HG03025 (cell line): Measurements from ENCODE around the gene USP15.
"Not testable (repeated sequence)": the region's sequence is repeated elsewhere in the genome, so short reads cannot be mapped to it uniquely, and the experiment has no call there.

Source experiments
- ATAC-seq: cut with Tn5 transposase; IDR thresholded peaks from one replicate; pipeline ENCODE4 v1.9.1; 2021; ENCODE audit warnings: mild to moderate bottlenecking, moderate library complexity; ENCODE audit not compliant: unreplicated experiment, low FRiP score

USP15 gene

DNA sequence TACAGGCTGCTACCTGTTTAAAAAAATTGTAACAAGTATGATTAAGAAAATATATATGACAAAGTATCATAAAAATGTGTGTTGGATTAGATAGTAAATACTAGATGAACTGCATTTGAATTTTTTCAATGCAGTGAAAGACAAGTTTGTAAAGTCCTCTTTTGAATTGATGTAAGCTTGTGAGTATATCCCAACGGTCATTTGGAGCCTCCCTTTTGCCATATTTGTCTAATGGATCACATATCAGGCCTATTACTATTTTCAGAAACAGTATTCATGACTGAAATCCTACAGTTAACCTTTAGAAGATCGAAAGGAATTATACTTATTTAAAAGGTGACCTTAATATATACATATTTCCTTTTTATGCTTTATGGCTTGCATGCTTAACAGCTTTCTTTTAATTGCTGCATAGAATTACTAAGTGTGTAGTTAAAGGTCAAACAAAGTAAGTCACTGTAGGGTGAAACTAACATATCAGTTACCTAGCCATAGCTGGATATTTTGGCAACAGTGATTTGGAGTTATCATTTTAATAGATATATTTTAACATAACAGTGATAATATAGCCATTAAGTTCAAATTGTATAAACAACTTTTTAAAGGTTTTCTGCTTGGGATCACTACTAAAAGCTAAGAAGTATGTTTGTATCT lies 53.6 kb downstream of the USP15 start:
- ATAC-seq = no peak

DNA sequence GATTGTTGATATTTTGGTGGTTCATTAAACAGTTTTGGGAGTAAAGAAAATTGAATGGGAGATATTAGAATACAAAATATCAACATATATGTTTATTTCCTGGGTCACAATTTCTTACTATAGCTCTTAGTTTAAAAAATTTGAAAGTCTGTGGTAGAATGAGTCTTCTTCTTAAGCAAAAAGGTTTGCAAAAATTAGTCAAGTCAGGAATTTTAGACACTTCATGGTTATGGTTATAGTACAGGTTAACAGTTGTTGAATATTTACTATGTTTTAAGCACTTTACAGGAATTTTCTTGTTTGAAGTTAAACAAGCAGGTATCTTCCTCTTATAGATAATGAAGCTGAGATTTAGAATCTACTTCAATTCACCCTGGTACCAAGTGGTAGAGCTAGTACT lies 56.8 kb downstream of the USP15 start:
- no peak for ATAC-seq

DNA sequence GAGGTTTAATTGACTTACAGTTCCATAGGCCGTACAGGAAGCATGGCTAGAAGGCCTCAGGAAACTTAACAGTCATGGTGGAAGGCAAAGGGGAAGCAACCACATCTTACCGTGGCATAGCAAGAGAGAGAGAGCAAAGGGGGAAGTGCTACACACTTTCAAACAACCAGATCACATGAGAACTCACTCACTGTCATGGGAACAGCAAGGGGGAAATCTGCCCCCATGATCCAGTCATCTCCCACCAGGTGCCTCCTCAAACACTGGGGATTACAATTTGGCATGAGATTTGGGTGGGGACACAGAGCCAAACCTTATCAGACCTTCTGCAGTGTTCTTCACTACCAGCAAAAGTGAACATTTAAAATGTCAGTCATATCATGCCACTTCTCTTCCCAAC lies 58.9 kb downstream of the USP15 start:
- no peak for ATAC-seq

DNA sequence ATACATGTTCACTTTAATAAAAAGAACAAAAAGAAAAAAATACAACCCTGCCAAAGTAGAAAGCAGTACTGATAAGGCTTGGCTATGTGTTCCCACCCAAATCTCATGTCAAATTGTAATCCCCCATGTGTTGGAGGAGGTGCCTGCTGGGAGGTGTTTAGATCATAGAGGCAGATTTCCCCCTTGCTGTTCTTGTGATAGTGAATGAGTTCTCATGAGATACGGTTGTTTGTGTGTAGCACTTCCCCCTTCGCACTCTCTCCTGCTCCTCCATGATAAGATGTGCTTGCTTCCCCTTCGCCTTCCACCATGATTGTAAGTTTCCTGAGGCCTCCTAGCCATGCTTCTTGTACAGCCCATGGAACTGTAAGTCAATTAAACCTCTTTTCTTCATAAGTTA lies 59.9 kb downstream of the USP15 start:
- no peak for ATAC-seq

DNA sequence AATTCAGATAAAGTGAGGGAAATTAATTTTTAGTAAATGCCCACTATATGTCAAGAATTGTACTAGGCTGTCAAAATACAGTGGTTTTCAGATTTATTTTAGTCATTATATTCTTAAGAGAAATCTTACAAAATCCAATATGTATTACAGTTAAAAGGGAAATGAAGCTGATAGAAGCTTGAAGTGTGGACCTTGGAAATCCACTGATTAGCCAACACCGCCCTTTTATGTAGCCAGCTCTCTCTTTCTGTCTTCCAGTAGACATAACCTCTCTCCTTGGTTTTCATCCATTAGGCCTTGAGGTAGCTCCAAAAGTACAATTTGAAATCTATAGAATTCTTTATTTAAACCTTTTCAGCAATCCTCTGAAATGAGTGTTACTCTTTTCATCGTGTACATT lies 63.2 kb downstream of the USP15 start:
- ATAC-seq = no peak

DNA sequence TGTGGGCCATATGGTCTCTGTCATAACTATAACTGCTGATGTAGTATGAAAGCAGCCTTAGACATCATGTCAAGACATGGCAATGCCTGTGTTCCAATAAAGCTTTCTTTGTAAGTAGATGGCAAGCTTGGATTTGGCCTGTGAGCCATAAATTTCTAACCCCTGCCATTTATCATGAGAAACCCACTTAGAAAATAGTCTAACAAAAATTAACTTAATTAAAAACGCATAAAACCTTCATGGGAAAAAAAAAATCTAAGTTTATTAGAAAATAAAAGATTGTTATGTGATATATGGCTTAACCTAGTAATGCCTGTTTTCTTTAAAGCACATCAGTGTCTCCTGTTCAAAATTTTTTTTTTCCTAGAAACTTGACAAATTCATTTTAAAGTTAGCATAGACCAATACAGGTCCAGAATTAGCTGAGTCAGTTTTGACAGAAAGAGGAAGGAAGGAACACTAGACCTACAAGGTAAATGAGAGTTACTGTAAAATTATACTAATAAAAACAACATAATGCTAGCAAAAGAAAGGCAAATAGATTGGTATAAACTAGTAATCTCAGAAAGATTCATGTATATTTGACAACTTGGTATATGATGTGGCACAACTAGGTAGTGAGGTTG lies 68.2 kb downstream of the USP15 start:
- ATAC-seq = no peak

DNA sequence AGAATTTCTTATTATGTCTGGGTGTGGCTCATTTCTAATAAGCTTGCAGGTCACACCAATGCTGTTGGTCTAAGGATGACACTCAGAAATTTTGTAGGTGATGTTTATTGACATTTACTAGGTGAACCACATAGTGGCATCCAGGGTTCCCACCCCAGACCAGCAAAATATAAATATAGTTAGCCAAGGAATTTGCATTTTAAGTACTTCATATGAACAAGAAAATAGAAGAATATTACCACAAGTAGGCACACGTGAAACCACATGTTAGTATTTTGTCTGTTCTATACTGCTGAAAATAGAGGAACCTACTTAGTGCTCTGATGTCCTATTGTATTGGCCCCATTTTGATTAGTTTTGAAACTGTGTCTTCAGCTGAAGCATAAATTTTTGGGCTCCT lies 71.1 kb downstream of the USP15 start:
- no peak for ATAC-seq

DNA sequence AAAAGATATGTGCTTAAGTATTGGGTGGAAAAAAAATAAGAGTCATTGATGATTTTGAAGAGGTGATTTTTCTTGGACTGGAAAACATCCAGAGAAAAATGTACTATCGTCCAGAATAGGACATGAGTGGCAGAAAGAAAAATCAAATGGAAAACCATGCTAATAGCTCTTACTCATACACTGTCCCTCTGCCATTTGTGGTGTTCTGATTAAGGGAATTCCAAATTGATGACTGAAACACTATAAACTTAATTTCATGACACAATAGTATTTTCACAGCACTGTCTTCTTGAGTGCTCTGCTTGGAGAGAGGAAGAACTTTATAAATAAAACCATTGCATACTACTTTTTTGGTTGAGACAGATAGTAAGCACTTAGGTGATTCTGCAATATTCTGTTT lies 72.4 kb downstream of the USP15 start:
- no peak for ATAC-seq

DNA sequence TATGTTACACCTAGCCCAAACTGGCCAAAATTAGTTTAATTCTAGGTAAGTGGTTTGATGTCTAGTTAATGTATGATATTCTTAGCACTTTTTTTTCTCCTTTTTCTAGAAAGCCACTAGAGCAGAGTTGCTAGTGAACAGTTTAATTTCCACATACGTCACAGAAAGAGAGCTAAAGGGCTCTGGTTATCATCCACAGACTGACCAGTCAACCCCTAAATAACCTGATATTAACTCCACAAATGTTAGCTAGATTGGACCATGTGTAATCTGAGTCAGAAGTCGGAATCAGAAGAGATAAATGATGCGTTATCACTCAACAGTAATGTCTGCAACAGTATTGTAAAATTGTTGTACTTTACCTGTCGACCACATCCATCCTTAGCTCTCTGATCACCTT lies 74.9 kb downstream of the USP15 start:
- ATAC-seq = no peak

DNA sequence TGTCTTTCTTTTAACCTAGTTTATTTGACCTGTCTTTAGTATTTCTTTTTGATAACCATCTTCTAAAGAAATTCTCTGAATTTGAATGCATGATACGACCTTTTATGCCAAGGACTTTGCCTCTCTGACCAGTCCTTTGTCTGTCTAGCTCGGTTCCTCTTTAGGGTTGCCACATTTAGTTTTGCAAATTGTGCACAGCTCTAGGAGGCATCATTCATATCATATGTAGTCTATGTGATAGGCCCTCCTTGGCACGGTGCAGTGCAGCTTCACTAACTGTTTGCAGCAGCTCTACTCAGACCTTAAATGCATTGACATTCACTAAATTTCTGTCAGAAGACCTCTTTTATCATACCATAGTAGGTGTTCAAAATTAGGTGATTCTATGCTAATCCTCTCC lies 75.6 kb downstream of the USP15 start:
- ATAC-seq = no peak

DNA sequence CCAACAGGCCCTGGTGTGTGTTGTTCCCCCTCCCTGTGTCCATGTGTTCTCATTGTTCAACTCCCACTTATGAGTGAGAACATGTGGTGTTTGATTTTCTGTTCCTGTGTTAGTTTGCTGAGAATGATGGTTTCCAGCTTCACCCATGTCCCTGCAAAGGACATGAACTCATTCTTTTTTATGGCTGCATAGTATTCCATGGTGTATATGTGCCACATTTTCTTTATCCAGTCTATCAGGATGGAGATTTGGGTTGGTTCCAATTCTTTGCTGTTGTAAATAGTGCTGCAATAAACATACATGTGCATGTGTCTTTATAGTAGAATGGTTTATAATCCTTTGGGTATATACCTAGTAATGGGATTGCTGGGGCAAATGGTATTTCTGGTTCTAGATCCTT lies 77.4 kb downstream of the USP15 start:
- not testable (repeated sequence) for ATAC-seq

DNA sequence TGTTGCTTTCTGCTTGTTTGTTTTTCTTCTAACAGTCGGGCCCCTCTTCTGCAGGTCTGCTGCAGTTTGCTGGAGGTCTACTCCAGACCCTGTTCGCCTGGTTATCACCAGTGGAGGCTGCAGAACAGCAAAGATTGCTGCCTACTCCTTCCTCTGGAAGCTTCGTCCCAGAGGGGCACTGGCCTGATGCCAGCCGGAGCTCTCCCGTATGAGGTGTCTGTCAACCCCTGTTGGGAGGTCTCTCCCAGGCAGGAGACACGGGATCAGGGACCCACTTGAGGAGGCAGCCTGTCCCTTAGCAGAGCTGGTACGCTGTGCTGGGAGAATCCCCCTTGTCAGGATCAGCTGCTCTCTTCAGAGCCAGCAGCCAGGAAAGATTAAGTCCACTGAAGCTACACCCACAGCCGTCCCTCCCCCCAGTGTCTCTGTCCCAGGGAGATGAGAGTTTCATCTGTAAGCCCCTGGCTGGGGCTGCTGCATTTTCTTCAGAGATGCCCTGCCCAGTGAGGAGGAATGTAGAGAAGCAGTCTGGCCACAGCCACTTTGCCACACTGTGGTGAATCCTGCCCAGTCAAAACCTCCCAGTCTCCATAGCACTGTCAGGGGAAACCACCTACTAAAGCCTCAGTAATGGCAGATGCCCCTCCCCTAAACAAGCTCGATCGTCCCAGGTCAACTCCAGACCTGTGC lies 82.6 kb downstream of the USP15 start:
- not testable (repeated sequence) for ATAC-seq

DNA sequence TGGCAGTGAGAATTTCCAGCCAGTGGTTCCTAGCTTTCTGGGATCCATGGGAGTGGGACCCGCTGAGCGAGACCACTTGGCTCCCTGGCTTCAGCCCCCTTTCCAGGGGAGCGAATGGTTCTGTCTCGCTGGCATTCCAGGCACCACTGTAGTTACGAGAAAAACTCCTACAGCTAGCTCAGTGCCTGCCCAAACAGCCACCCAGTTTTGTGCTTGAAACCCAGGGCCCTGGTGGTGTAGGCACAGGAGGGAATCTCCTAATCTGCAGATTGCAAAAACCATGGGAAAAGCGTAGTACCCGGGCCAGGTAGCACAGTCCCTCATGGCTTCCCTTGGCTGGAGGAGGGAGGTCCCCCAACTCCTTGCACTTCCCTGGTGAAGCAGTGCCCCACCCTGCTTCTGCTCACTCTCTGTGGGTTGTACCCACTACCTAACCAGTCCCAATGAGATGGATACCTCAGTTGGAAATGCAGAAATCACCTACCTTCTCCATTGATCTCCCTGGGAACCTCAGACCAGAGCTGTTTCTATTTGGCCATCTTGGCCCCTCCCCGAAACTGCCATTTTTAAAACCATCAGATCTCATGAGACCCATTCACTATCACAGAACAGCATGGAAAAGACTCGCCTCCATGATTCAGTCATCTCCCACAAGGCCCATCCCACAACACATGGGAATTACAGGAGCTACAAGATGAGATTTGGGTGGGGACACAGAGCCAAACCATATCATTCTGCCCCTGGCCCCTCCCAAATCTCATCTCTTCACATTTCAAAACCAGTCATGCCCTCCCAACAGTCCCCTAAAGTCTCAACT lies 83.3 kb downstream of the USP15 start:
- ATAC-seq = not testable (repeated sequence)

DNA sequence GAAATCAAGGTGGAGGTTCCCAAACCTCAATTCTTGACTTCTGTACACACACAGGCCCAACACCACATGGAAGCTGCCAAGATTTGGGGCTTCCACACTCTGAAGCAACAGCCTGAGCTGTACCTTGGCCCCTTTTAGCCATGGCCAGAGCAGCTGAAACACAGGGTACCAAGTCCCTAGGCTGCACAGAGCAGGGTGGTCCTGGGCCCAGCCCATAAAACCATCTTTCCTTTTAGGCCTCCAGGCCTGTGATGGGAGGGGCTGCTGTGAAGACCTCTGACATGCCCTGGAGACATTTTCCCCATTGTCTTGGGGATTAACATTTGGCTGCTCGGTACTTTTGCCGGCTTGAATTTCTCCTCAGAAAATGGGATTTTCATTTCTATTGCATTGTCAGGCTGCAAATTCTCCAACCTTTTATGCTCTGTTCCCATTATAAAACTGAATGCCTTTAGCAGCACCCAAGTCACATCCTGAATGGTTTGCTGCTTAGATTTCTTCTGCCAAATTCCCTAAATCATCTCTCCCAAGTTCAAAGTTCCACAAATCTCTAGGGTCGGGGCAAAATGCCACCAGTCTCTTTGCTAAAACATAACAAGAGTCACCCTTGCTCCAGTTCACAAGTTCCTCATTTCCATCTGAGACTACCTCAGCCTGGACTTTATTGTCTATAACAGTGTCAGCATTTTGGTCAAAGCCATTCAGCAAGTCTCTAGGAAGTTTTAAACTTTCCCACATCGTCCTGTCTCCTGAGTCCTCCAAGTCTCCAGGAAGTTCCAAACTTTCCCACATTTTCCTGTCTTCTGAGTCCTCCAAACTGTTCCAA lies 84.7 kb downstream of the USP15 start:
- ATAC-seq = not testable (repeated sequence)

DNA sequence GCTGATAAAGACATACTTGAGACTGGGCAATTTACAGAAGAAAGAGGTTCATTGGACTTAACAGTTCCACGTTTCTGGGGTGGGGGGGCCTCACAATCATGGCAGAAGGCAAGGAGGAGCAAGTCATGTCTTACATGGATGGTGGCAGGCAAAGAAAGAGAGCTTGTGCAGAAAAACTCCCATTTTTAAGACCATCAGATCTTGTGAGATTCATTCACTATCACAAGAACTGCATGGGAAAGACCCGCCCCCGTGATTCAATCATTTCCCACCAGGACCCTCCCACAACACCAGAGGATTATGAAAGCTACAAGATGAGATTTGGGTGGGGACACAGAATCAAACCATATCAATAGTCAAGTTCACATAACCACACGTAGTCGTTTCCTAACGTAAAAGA lies 85.5 kb downstream of the USP15 start:
- ATAC-seq = no peak

DNA sequence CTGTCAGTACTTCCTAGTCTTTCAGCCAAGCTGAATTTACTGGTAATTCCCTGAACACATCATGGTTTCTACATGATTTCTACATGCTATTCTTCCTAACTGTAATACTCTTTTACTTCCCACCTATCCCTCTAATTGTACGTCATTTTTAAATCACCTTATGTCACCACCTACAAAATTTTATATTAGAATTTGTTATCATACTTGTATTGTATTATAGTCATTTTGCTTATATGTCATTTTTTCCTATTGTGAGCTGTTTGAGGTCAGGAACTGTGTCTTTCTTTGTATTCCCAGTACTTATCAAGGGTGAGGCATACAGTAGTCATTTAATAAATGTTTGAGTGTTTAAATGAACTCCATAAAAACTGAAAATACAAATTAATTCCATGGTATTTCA lies 86.6 kb downstream of the USP15 start:
- no peak for ATAC-seq

DNA sequence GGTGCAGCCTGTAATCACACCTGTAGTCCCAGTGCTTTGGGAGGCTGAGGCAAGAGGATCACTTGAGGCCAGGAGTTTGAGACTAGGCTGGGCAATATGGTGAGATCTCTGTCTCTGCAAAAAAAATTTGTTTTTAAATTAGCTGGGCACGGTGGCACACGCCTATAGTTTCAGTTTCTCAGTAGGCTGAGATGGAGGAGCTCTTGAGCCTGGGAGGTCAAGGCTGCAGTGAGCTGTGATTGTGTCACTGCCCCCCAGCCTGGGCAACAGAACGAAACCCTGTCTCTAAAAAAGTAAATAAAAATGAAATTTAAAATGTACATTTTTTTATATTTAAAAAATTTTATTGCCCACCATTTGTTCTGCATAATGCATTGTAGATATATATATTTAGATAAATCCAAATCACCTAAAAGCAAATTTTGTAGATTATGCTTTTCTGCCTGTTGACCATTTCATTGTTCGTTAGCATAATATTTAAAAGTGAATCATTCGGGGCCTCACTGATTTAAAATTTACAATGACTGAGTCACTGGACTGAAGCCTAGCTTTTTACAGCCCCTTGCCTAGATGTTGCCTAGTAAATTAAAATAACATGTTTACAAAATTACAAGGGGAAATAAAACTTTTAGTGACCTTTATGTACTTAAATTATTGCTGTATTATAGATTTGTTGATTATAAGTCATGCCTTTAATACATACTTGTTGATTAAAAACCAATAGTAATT lies 87.9 kb downstream of the USP15 start:
- no peak for ATAC-seq

DNA sequence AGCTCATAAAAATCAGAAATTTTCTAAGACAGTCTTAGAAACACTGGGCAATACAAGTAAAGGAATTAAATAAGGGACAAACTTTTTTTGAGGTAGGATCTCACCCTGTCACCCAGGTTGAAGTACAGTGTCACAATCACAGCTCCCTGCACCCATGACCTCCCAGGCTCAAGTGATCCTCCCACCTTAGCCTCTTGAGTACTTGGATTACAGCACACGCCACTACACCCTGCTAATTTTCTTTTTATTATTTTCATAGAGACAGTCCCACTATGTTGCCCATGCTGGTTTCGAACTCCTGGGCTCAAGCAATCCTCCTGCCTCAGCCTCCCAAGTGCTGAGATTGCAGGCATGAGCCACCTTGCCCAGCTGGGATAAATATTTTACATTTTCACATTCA lies 90.3 kb downstream of the USP15 start:
- ATAC-seq = no peak

DNA sequence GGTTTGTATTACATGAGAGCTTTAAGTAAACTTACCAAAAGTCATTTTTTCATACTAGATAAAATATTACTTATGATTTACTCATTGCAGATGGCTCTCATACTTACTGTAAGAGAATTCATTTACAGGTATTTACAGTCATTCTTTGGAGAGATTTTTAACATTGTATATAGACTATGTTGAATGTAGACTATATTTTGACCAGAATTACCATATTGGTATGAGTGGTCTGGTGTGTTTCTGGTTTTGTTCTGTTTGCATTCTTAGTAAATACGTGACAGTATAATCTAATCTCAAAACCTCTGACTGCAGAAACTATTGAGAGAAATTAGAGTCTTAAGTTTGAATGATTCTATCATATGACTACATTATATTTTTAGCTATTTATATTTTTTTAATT lies 91.1 kb downstream of the USP15 start:
- no peak for ATAC-seq

DNA sequence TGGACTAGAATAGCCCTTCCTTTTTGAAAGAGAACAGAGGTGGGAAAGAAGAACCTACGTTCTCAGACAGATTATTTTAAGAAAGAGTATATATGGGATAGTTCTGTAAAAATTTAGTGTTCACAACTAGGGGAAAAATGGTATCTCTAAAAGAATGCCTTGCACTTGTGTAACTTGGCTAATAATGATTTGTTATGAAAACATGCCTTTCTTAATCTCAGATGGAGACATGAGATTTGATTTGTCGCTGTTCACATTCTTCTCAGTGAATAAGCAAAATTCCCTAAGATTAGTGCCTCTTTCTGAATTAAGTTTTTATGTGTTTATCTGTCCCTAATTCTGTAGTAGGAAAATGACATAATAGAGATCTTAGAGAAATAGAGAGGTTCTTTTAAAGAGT lies 100.8 kb downstream of the USP15 start:
- ATAC-seq = no peak
